Keratinocyte (primary cell): Measurements from ENCODE around the gene CMC4. TPM values are rescaled to one million over a fixed set of nuclear protein-coding genes. Genes with fewer than 3 reads are reported as not detected.
A peak's percentile ranks its signal among the peaks of the same experiment; 100 is the strongest.

Experiments
- DNase-seq: peaks from one replicate; pipeline ENCODE4 v3.0.0-alpha.2; 2011; ENCODE audit warnings: low read depth, missing footprints, low spot score
- FAIRE-seq: peaks from 2 replicates; lab custom pipeline; 2011; peaks lifted over from hg19 to GRCh38; lab: Jason Lieb, UNC
- H2AFZ ChIP-seq: 2 replicates; pipeline ENCODE4 v1.6.0; 2012; ENCODE audit warnings: low read length, control low read depth, inconsistent platforms; ENCODE audit not compliant: control insufficient read depth
- H3K27ac ChIP-seq: 2 replicates; pipeline ENCODE4 v1.5.1; 2011; ENCODE audit warnings: low read length; ENCODE audit not compliant: control insufficient read depth, insufficient read depth
- H3K27me3 ChIP-seq: 3 replicates; pipeline ENCODE4 v1.6.0; 2011; ENCODE audit warnings: low read length; ENCODE audit not compliant: control insufficient read depth, insufficient read depth; ENCODE audit errors: extremely low read depth
- H3K36me3 ChIP-seq, 2 experiments: 2 replicates in 1 of 2; 3 replicates in 1 of 2; pipeline ENCODE4 v1.5.1; 2011; ENCODE audit warnings: low read length in 2 of 2, mild to moderate bottlenecking in 1 of 2; ENCODE audit not compliant: control insufficient read depth in 2 of 2, insufficient read depth in 2 of 2; ENCODE audit errors: extremely low read depth in 1 of 2
- H3K4me1 ChIP-seq: 3 replicates; pipeline ENCODE4 v1.5.1; 2011; ENCODE audit warnings: low read length; ENCODE audit not compliant: control insufficient read depth, insufficient read depth; ENCODE audit errors: extremely low read depth
- H3K4me2 ChIP-seq: 3 replicates; pipeline ENCODE4 v1.6.0; 2011; ENCODE audit warnings: low read depth, low read length; ENCODE audit not compliant: control insufficient read depth, insufficient read depth; ENCODE audit errors: extremely low read depth
- H3K4me3 ChIP-seq, 3 experiments: fragments of 200-600 bp in 1 of 3; sonication (generic) in 1 of 3; 2 replicates in 2 of 3; 3 replicates in 1 of 3; pipeline ENCODE4 v1.5.1; 2011 to 2016; ENCODE audit warnings: low read length in 3 of 3, mild to moderate bottlenecking in 3 of 3, control low read depth in 2 of 3, inconsistent platforms in 1 of 3, low read depth in 1 of 3, mixed read lengths in 1 of 3, mixed run types in 1 of 3, moderate library complexity in 1 of 3; ENCODE audit not compliant: control insufficient read depth in 2 of 3, insufficient read depth in 2 of 3; ENCODE audit errors: extremely low read depth in 1 of 3
- H3K79me2 ChIP-seq: 2 replicates; pipeline ENCODE4 v1.6.0; 2012; ENCODE audit warnings: low read length; ENCODE audit not compliant: control insufficient read depth, insufficient read depth
- H3K9ac ChIP-seq: 3 replicates; pipeline ENCODE4 v1.6.0; 2011; ENCODE audit warnings: low read length; ENCODE audit not compliant: control insufficient read depth, insufficient read depth; ENCODE audit errors: extremely low read depth
- H3K9me1 ChIP-seq: 3 replicates; pipeline ENCODE4 v1.6.0; 2011; ENCODE audit warnings: low read length; ENCODE audit not compliant: control insufficient read depth, insufficient read depth; ENCODE audit errors: extremely low read depth
- H3K9me3 ChIP-seq: 2 replicates; pipeline ENCODE4 v1.5.1; 2012; ENCODE audit warnings: low read depth, low read length; ENCODE audit not compliant: control insufficient read depth
- H4K20me1 ChIP-seq: 3 replicates; pipeline ENCODE4 v1.6.0; 2011; ENCODE audit warnings: low read length; ENCODE audit not compliant: control insufficient read depth, insufficient read depth; ENCODE audit errors: extremely low read depth
- EZH2 ChIP-seq: IDR thresholded peaks from one replicate; pipeline ENCODE4 v1.6.1; 2012; ENCODE audit warnings: inconsistent platforms, mild to moderate bottlenecking, low read length, moderate library complexity
- dilution Hi-C: fragments of 300-500 bp; cut with MboI; formaldehyde crosslinking; loops from one replicate; pipeline ENCODE4 v1.7.0; 2020; ENCODE audit warnings: low sequenced_read_pairs; ENCODE audit not compliant: extremely low pct_ligation_motif_present
- polyA plus RNA-seq, 5 experiments: library from polyadenylated mRNA; depleted of rRNA in 3 of 5; stranded (reverse) in 3 of 5; stranded (forward) in 1 of 5; unstranded in 1 of 5; fragments of >200 nt; gene quantifications; 1 replicate in 1 of 5; 2 replicates in 3 of 5; 3 replicates in 1 of 5; pipeline versions ENCODE4 v1.2.1 to v1.2.3, GENCODE V29; 2011 to 2012; ENCODE audit warnings: missing spikeins in 2 of 5, low read depth in 1 of 5, low replicate concordance in 1 of 5
- TF ChIP-seq, protein P1 (sequence below), 3 experiments: IDR thresholded peaks in 1 of 3; conservative IDR thresholded peaks in 1 of 3; optimal IDR thresholded peaks in 1 of 3; 2 replicates in 2 of 3; 3 replicates in 1 of 3; pipeline versions ENCODE3 to v1.5.1; 2011; ENCODE audit warnings: low read length in 3 of 3, mild to moderate bottlenecking in 3 of 3, moderate library complexity in 2 of 3, control low read depth in 1 of 3, inconsistent platforms in 1 of 3; ENCODE audit not compliant: insufficient read depth in 2 of 3; ENCODE audit errors: extremely low read depth in 1 of 3

CMC4 gene
- polyA plus RNA-seq, 1 donor (not counting 4 experiments of a cell fraction or from before 2014, with no cell fraction given): 10.1 TPM

DNA sequence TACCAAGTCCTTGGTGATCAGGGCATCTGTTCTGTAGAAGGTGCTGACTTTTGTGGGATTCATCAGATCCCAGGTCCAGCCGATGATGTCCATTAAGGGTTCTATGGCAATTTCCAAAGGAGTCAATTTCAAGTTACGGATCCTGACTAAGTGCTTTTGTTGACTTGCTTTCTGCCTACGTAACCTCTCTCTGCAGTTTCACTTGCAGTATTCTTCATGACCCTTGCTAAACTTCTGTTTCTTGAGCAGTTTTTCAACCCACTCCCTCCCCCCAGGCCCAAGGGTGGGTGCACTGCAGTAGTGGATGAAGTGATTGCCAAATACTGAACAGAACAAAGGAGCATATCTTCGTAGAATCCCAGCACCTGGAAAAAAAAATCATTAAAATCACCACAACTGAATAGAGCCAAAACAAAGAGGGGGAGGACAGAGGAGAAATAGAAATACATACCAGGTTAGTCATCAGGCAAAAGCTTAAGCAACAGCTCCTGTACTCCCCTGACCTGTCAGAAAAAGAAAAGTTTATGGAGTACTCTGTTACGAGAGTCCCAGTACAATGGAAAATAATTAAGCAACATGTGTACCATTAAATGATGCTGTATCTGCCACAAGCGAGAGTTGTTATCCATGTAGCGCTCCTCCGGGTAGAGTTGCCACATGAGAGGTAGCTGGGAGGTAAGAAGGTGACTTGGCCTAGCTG, 5.8 kb downstream of the CMC4 start:
- Histone ChIP-seq H3K79me2 (peaks cover 11% of the 10 kb centered on the region), H3K9me3 (no peaks in the 10 kb centered on the region), H3K9ac (no peak overlapping the region), H3K4me2 (peak overlapping the region; percentile 6), H3K27ac (no peak overlapping the region), H3K27me3 (no peaks in the 10 kb centered on the region), H4K20me1 (peaks cover 2% of the 10 kb centered on the region), H3K4me1 (peaks cover 3% of the 10 kb centered on the region), H3K36me3 (no peaks in the 10 kb centered on the region), H3K4me3 (no peak overlapping the region), H3K9me1 (no peaks in the 10 kb centered on the region), H2AFZ (no peak overlapping the region)
- FAIRE-seq: no peak
- dilution Hi-C loops: no loop called here
- DNase-seq: no peak
- TF ChIP-seq, protein P1, sequence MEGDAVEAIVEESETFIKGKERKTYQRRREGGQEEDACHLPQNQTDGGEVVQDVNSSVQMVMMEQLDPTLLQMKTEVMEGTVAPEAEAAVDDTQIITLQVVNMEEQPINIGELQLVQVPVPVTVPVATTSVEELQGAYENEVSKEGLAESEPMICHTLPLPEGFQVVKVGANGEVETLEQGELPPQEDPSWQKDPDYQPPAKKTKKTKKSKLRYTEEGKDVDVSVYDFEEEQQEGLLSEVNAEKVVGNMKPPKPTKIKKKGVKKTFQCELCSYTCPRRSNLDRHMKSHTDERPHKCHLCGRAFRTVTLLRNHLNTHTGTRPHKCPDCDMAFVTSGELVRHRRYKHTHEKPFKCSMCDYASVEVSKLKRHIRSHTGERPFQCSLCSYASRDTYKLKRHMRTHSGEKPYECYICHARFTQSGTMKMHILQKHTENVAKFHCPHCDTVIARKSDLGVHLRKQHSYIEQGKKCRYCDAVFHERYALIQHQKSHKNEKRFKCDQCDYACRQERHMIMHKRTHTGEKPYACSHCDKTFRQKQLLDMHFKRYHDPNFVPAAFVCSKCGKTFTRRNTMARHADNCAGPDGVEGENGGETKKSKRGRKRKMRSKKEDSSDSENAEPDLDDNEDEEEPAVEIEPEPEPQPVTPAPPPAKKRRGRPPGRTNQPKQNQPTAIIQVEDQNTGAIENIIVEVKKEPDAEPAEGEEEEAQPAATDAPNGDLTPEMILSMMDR (optimal IDR thresholded peaks at IDR 0.05 in 1 of 3, IDR thresholded peaks at IDR 0.05 in 1 of 3, conservative IDR thresholded peaks at IDR 0.05 in 1 of 3; ENCODE audit: extremely low read depth in 1 of 3, insufficient read depth in 2 of 3, low read length in 3 of 3): no peak
- TF ChIP-seq EZH2: no peak

- no peaks in the 10 kb centered on the region for H3K9me1 ChIP-seq
These were observed 9.2 kb downstream of the CMC4 start for GRCh38 chrX:155061760-155062159.

More at GRCh38 chrX:155061760-155062159, 9.2 kb downstream of the CMC4 start:
- H3K27ac ChIP-seq: no peak overlapping the region
- H4K20me1 ChIP-seq: peaks cover 2% of the 10 kb centered on the region
- dilution Hi-C loops: no loop called here
- FAIRE-seq (no peak), DNase-seq (no peak)
- no peaks in the 10 kb centered on the region for H3K27me3 ChIP-seq
- H3K4me1 ChIP-seq: peaks cover 7% of the 10 kb centered on the region
- no peak overlapping the region for H3K9ac ChIP-seq
- H3K36me3 ChIP-seq: no peaks in the 10 kb centered on the region
- no peak overlapping the region for H3K4me3 ChIP-seq
- no peaks in the 10 kb centered on the region for H3K9me3 ChIP-seq
- TF ChIP-seq, protein P1 (optimal IDR thresholded peaks at IDR 0.05 in 1 of 3, IDR thresholded peaks at IDR 0.05 in 1 of 3, conservative IDR thresholded peaks at IDR 0.05 in 1 of 3; ENCODE audit: extremely low read depth in 1 of 3, insufficient read depth in 2 of 3, low read length in 3 of 3): no peak
- no peak for TF ChIP-seq EZH2
- no peak overlapping the region for H2AFZ ChIP-seq
- H3K4me2 ChIP-seq: no peak overlapping the region
- H3K79me2 ChIP-seq: no peaks in the 10 kb centered on the region
